HepG2 (cell line): ENCODE data around the gene TMED5. TPM values are rescaled to one million over a fixed set of nuclear protein-coding genes. Genes with fewer than 3 reads are reported as not detected.

Source experiments
- ATAC-seq: fragments of 200-7000 bp; cut with Tn5 transposase; 3 replicates; pipeline ENCODE4 v1.9.1; 2020; ENCODE audit warnings: mild to moderate bottlenecking, moderate library complexity
- BruUV-seq: library from RNA; stranded (reverse); fragments of 400-500 nt; replicated peaks from 2 replicates; lab custom pipeline; 2021; lab: Mats Ljungman, UMichigan
- CTCF ChIA-PET: fragments of 300-600 bp; formaldehyde crosslinking; extraction: SDS; loops from one replicate; lab custom pipeline; 2021; ENCODE audit warnings: low total read pairs, inconsistent platforms, low intra/inter-chr PET ratio; lab: Yijun Ruan, JAX
- POLR2A ChIA-PET: fragments of 350-600 bp; sonication (Branson Sonifier 250); formaldehyde crosslinking; loops from one replicate; lab custom pipeline; 2020; ENCODE audit warnings: antibody characterized with exemption, inconsistent platforms; lab: Yijun Ruan, JAX
- DNase-seq: peaks from one replicate; pipeline ENCODE4 v3.0.0-alpha.2; 2015; ENCODE audit warnings: low spot score
- FAIRE-seq: peaks from 3 replicates; lab custom pipeline; 2011; peaks lifted over from hg19 to GRCh38; lab: Jason Lieb, UNC
- H2AFZ ChIP-seq: one replicate; pipeline ENCODE4 v1.6.1; 2011; ENCODE audit warnings: low read length, inconsistent platforms
- H3K27ac ChIP-seq: fragments of 300-600 bp; 3 replicates; pipeline ENCODE4 v1.8.0; 2011; ENCODE audit warnings: mixed run types, mild to moderate bottlenecking, mixed read lengths, low read length, inconsistent platforms; ENCODE audit not compliant: insufficient read depth; ENCODE audit errors: extremely low read length
- H3K27me3 ChIP-seq, 2 experiments: fragments of 200-600 bp in 1 of 2; 2 replicates in 1 of 2; 3 replicates in 1 of 2; pipeline versions ENCODE4 v1.6.0 to v1.8.0; 2011; ENCODE audit warnings: low read length in 2 of 2, mild to moderate bottlenecking in 2 of 2, moderate library complexity in 2 of 2, inconsistent platforms in 1 of 2; ENCODE audit not compliant: insufficient read depth in 2 of 2, control insufficient read depth in 1 of 2
- H3K36me3 ChIP-seq, 2 experiments: fragments of 200-600 bp in 1 of 2; replicated peaks in 1 of 2; 2 replicates in 1 of 2; 3 replicates in 1 of 2; pipeline versions ENCODE4 v1.5.1 to v1.8.0; 2011; ENCODE audit warnings: low read length in 2 of 2, inconsistent platforms in 1 of 2; ENCODE audit not compliant: insufficient read depth in 2 of 2, control insufficient read depth in 1 of 2
- H3K4me1 ChIP-seq: 2 replicates; pipeline ENCODE4 v1.5.1; 2012; ENCODE audit warnings: low read length, inconsistent platforms; ENCODE audit not compliant: insufficient read depth
- H3K4me2 ChIP-seq: 2 replicates; pipeline ENCODE4 v1.6.0; 2011; ENCODE audit warnings: low read depth, low read length, inconsistent platforms
- H3K4me3 ChIP-seq, 3 experiments: fragments of 200-600 bp in 1 of 3; sonication (generic), shearing (Covaris generic) in 1 of 3; replicated peaks in 1 of 3; 2 replicates each; pipeline ENCODE4 v1.5.1; 2011 to 2016; ENCODE audit warnings: low read length in 3 of 3, inconsistent platforms in 2 of 3, low read depth in 2 of 3, mild to moderate bottlenecking in 2 of 3, control low read depth in 1 of 3, mixed read lengths in 1 of 3; ENCODE audit not compliant: insufficient read depth in 1 of 3
- H3K79me2 ChIP-seq: one replicate; pipeline ENCODE4 v1.6.1; 2011; ENCODE audit warnings: low read length, inconsistent platforms; ENCODE audit not compliant: insufficient read depth
- H3K9ac ChIP-seq: 2 replicates; pipeline ENCODE4 v1.6.0; 2011; ENCODE audit warnings: mild to moderate bottlenecking, low read depth, low read length, inconsistent platforms; ENCODE audit not compliant: insufficient read depth
- H3K9me3 ChIP-seq: 2 replicates; pipeline ENCODE4 v1.5.1; 2012; ENCODE audit warnings: mild to moderate bottlenecking, low read length
- H4K20me1 ChIP-seq: 2 replicates; pipeline ENCODE4 v1.6.0; 2011; ENCODE audit warnings: inconsistent platforms, mild to moderate bottlenecking, low read length, moderate library complexity; ENCODE audit not compliant: insufficient read depth
- CBX2 ChIP-seq, 2 experiments: fragments of 200-600 bp in 1 of 2; sonication (generic); formaldehyde crosslinking in 1 of 2; IDR thresholded peaks; 2 replicates each; pipeline versions ENCODE4 v1.7.0 to v1.8.1; 2018 to 2022; ENCODE audit warnings: low read depth in 2 of 2, low read length in 1 of 2, mild to moderate bottlenecking in 1 of 2, missing genetic modification reagents in 1 of 2
- GATA4 ChIP-seq: sonication (generic); IDR thresholded peaks from 2 replicates; pipeline ENCODE4 v1.6.1; 2016; ENCODE audit warnings: antibody characterized with exemption, low read depth, borderline replicate concordance
- GATAD2A ChIP-seq: IDR thresholded peaks from 2 replicates; pipeline ENCODE4 v1.6.1; 2016
- HHEX ChIP-seq: IDR thresholded peaks from 2 replicates; pipeline ENCODE4 v1.6.1; 2016; ENCODE audit warnings: control low read depth
- MAFG ChIP-seq: sonication (generic); formaldehyde crosslinking; IDR thresholded peaks from 2 replicates; pipeline ENCODE4 v1.5.1; 2020; ENCODE audit warnings: mild to moderate bottlenecking, missing genetic modification reagents
- PHF21A ChIP-seq: sonication (generic); formaldehyde crosslinking; IDR thresholded peaks from 2 replicates; pipeline ENCODE4 v1.5.0; 2020; ENCODE audit warnings: mild to moderate bottlenecking, missing genetic modification reagents
- PRPF4 ChIP-seq: fragments of 200-400 bp; formaldehyde crosslinking; IDR thresholded peaks from 2 replicates; pipeline ENCODE4 v1.6.1; 2016; ENCODE audit warnings: low read length, low read depth; ENCODE audit not compliant: poor library complexity, severe bottlenecking
- RBAK ChIP-seq: sonication (generic); formaldehyde crosslinking; IDR thresholded peaks from 2 replicates; pipeline ENCODE4 v1.5.1; 2020; ENCODE audit warnings: mild to moderate bottlenecking, missing genetic modification reagents
- RFXAP ChIP-seq: sonication (generic); formaldehyde crosslinking; IDR thresholded peaks from 2 replicates; pipeline ENCODE4 v1.4.0; 2020; ENCODE audit warnings: missing genetic modification reagents, borderline replicate concordance
- SMAD3 ChIP-seq: sonication (generic); formaldehyde crosslinking; IDR thresholded peaks from 2 replicates; pipeline ENCODE4 v1.4.0; 2020; ENCODE audit warnings: missing genetic modification reagents
- TAF1 ChIP-seq: sonication (generic); formaldehyde crosslinking; IDR thresholded peaks from 2 replicates; pipeline ENCODE4 v1.4.0; 2020; ENCODE audit warnings: missing genetic modification reagents
- TP53 ChIP-seq: sonication (generic); formaldehyde crosslinking; conservative IDR thresholded peaks from 2 replicates; pipeline ENCODE4 v1.4.0; 2020; ENCODE audit warnings: missing genetic modification reagents
- ZBTB25 ChIP-seq: IDR thresholded peaks from 2 replicates; pipeline ENCODE4 v1.6.1; 2018; ENCODE audit warnings: missing genetic modification reagents
- ZBTB8A ChIP-seq: sonication (generic); formaldehyde crosslinking; IDR thresholded peaks from 2 replicates; pipeline ENCODE4 v1.4.0; 2020; ENCODE audit warnings: mild to moderate bottlenecking, low read depth, missing genetic modification reagents, borderline replicate concordance
- WGBS: methylation state at CpG from one replicate; pipeline ENCODE4 v1.1.6; 2017; ENCODE audit warnings: low lambda C conversion rate; 5-methylcytosine and 5-hydroxymethylcytosine counted together
- in situ Hi-C: cut with HindIII; loops from 2 replicates; pipeline ENCODE4 v1.10.0; 2017; ENCODE audit warnings: low pct_unique_long_range_greater_than_20kb; ENCODE audit not compliant: extremely low pct_ligation_motif_present
- intact Hi-C: fragments of 100-400 bp; cut with micrococcal nuclease; formaldehyde crosslinking; loops from one replicate; pipeline ENCODE4 v1.10.0; 2022; ENCODE audit not compliant: unreplicated experiment
- polyA plus RNA-seq, 8 experiments: library from polyadenylated mRNA; depleted of rRNA in 3 of 8; stranded (reverse) in 7 of 8; unstranded in 1 of 8; fragments of >200 nt; fragmentation: Illumina TruSeq in 4 of 8; extraction: Trizol in 4 of 8; gene quantifications; 2 replicates each; pipeline versions ENCODE4 v1.2.1 to v1.2.3, GENCODE V29; 2011 to 2016; ENCODE audit warnings: low read depth in 4 of 8, missing spikeins in 1 of 8, mixed read lengths in 1 of 8; ENCODE audit not compliant: insufficient read depth in 1 of 8
- total RNA-seq, 5 experiments: library from RNA; depleted of rRNA; stranded (reverse); fragments of >200 nt; fragmentation: Illumina TruSeq; extraction: Trizol; gene quantifications; 2 replicates each; pipeline ENCODE4 v1.2.3, GENCODE V29; 2016; ENCODE audit warnings: low read depth in 1 of 5
- TF ChIP-seq, protein P1 (sequence below): sonication (generic); formaldehyde crosslinking; IDR thresholded peaks from 2 replicates; pipeline ENCODE4 v1.4.0; 2020; ENCODE audit warnings: missing genetic modification reagents
- TF ChIP-seq, protein P2 (sequence below): sonication (generic); formaldehyde crosslinking; IDR thresholded peaks from 2 replicates; pipeline ENCODE4 v1.4.0; 2020; ENCODE audit warnings: missing genetic modification reagents, borderline replicate concordance

The TMED5 gene
- total and polyA plus RNA-seq, 2 of the 13 experiments (the other 11 are each of a cell fraction or from before 2014, with no cell fraction given): 58.1 to 99.0 TPM

DNA sequence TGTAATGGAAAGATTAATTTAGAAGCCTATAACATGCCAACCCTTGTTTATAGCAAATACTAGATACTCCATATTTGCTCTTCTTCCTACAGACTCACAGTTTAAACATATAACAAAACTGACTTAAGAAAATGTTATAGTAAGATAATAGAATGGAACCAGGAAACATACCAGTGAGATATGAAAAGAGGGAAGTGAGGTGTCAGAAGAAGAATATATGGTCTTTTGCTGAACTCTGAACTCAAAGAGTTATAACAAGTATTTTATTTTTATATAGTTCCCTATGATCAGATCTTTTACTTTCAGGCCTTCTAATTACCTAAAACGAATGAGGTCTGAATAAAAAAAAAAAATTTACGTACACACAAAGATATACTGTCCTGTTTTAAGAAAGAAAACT lies 20.9 kb downstream of the TMED5 start:
- Histone ChIP-seq H3K79me2 (peaks cover 29% of the 10 kb centered on the region), H3K4me1 (no peaks in the 10 kb centered on the region; the same call in 1 of the 2 replicates), H3K9me3 (no peaks in the 10 kb centered on the region), H3K27me3 (no peaks in the 10 kb centered on the region), H4K20me1 (no peaks in the 10 kb centered on the region), H3K9ac (no peak overlapping the region), H3K27ac (no peak overlapping the region), H3K4me2 (no peak overlapping the region), H3K36me3 (peaks cover 9 to 44% of the 10 kb centered on the region in 2 experiments), H2AFZ (no peak overlapping the region), H3K4me3 (no peak overlapping the region)
- CTCF ChIA-PET: no interaction called here
- in situ Hi-C loops: no loop called here
- ATAC-seq (no peak), DNase-seq (no peak), FAIRE-seq (no peak)
- BruUV-seq: TSS peak; percentile 4
- POLR2A ChIA-PET: no interaction called here
- WGBS: 96% methylated on average over 2 of the region's 2 CpGs
- intact Hi-C loops: no loop called here
- TF ChIP-seq ZBTB8A (CRISPR knock-in tag) (no peak), ZBTB25 (no peak), RBAK (CRISPR knock-in tag) (no peak), TP53 (CRISPR knock-in tag) (no peak), HHEX (CRISPR knock-in tag) (no peak), MAFG (CRISPR knock-in tag) (no peak), SMAD3 (CRISPR knock-in tag) (no peak), GATAD2A (CRISPR knock-in tag) (no peak), TAF1 (CRISPR knock-in tag) (no peak), RFXAP (CRISPR knock-in tag) (no peak), GATA4 (no peak), PHF21A (no peak), CBX2 (IDR thresholded peaks at IDR 0.05; ENCODE audit: low read depth, low read length) (no peak), CBX2 (CRISPR knock-in tag; IDR thresholded peaks at IDR 0.05; ENCODE audit: low read depth) (no peak), PRPF4 (no peak)
- TF ChIP-seq, protein P1, sequence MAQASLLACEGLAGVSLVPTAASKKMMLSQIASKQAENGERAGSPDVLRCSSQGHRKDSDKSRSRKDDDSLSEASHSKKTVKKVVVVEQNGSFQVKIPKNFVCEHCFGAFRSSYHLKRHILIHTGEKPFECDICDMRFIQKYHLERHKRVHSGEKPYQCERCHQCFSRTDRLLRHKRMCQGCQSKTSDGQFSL (CRISPR knock-in tag): no peak
- TF ChIP-seq, protein P2, sequence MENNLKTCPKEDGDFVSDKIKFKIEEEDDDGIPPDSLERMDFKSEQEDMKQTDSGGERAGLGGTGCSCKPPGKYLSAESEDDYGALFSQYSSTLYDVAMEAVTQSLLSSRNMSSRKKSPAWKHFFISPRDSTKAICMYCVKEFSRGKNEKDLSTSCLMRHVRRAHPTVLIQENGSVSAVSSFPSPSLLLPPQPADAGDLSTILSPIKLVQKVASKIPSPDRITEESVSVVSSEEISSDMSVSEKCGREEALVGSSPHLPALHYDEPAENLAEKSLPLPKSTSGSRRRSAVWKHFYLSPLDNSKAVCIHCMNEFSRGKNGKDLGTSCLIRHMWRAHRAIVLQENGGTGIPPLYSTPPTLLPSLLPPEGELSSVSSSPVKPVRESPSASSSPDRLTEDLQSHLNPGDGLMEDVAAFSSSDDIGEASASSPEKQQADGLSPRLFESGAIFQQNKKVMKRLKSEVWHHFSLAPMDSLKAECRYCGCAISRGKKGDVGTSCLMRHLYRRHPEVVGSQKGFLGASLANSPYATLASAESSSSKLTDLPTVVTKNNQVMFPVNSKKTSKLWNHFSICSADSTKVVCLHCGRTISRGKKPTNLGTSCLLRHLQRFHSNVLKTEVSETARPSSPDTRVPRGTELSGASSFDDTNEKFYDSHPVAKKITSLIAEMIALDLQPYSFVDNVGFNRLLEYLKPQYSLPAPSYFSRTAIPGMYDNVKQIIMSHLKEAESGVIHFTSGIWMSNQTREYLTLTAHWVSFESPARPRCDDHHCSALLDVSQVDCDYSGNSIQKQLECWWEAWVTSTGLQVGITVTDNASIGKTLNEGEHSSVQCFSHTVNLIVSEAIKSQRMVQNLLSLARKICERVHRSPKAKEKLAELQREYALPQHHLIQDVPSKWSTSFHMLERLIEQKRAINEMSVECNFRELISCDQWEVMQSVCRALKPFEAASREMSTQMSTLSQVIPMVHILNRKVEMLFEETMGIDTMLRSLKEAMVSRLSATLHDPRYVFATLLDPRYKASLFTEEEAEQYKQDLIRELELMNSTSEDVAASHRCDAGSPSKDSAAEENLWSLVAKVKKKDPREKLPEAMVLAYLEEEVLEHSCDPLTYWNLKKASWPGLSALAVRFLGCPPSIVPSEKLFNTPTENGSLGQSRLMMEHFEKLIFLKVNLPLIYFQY: no peak
